Right lung (tissue), 5 donors: ENCODE results near the gene HOXB1. TPM values are rescaled to one million over a fixed set of nuclear protein-coding genes. Genes with fewer than 3 reads are reported as not detected.

Experiments
- polyA plus RNA-seq, 5 donors: library from polyadenylated mRNA; unstranded; fragments of 120-200 nt; gene quantifications; one replicate each; pipeline versions ENCODE4 v1.2.1 to v1.2.3, GENCODE V29; 2013; ENCODE audit warnings: inconsistent platforms in 1 of 5, low replicate concordance in 1 of 5; ENCODE audit not compliant: insufficient read length in 5 of 5, insufficient read depth in 1 of 5

The HOXB1 gene
- polyA plus RNA-seq, 5 donors: 0.05 to 0.27 (median 0.16) TPM; not detected in 1

Other genes with a start within 250 kb of the HOXB1 start
- 1 to 10 TPM; 1.3 to 2.8 (median 2.0) TPM for gene SKAP1, start 100.8 kb downstream of the HOXB1 start, polyA plus RNA-seq
- 10 to 100 TPM; 25.8 to 37.5 (median 30.0) TPM for gene HOXB2, start 14.1 kb upstream of the HOXB1 start, polyA plus RNA-seq
- gene HOXB4, start 47.3 kb upstream of the HOXB1 start, polyA plus RNA-seq: 10 to 100 TPM; 10.7 to 14.3 (median 12.6) TPM
- 10 to 100 TPM; 74.3 to 95.5 (median 89.1) TPM for gene HOXB3, start 59.2 kb upstream of the HOXB1 start, polyA plus RNA-seq
- 10 to 100 TPM; 28.0 to 34.6 (median 29.8) TPM for gene HOXB5, start 62.8 kb upstream of the HOXB1 start, polyA plus RNA-seq
- gene HOXB6, start 74.0 kb upstream of the HOXB1 start, polyA plus RNA-seq: 10 to 100 TPM; 11.9 to 14.9 (median 13.3) TPM
- gene HOXB7, start 80.0 kb upstream of the HOXB1 start, polyA plus RNA-seq: 1 to 10 TPM; 6.2 to 8.7 (median 7.4) TPM
- under 1 TPM; 0.33 to 0.70 (median 0.48) TPM for gene HOXB8, start 84.3 kb upstream of the HOXB1 start, polyA plus RNA-seq
- gene HOXB9, start 95.3 kb upstream of the HOXB1 start, polyA plus RNA-seq: under 1 TPM in 1 of 5 donors, not detected in 4; 0.31 TPM
- not detected for gene PRAC1, start 191.5 kb upstream of the HOXB1 start, polyA plus RNA-seq
- not detected for gene PRAC2, start 192.2 kb upstream of the HOXB1 start, polyA plus RNA-seq
- gene HOXB13, start 197.7 kb upstream of the HOXB1 start, polyA plus RNA-seq: under 1 TPM in 1 of 5 donors, not detected in 4; 0.10 TPM